NCI-H2107 treated with DMSO at 0.1 percent for 48 hours (cell line): ENCODE data around the gene LDB2.
A peak's percentile ranks its signal among the peaks of the same experiment; 100 is the strongest.
"Not testable (repeated sequence)": the region's sequence is repeated elsewhere in the genome, so short reads cannot be mapped to it uniquely, and the experiment has no call there.

Source experiments
- DNase-seq: peaks from one replicate; lab custom pipeline; 2025; ENCODE audit not compliant: unreplicated experiment; lab: John Stamatoyannopoulos, UW

LDB2 gene

DNA sequence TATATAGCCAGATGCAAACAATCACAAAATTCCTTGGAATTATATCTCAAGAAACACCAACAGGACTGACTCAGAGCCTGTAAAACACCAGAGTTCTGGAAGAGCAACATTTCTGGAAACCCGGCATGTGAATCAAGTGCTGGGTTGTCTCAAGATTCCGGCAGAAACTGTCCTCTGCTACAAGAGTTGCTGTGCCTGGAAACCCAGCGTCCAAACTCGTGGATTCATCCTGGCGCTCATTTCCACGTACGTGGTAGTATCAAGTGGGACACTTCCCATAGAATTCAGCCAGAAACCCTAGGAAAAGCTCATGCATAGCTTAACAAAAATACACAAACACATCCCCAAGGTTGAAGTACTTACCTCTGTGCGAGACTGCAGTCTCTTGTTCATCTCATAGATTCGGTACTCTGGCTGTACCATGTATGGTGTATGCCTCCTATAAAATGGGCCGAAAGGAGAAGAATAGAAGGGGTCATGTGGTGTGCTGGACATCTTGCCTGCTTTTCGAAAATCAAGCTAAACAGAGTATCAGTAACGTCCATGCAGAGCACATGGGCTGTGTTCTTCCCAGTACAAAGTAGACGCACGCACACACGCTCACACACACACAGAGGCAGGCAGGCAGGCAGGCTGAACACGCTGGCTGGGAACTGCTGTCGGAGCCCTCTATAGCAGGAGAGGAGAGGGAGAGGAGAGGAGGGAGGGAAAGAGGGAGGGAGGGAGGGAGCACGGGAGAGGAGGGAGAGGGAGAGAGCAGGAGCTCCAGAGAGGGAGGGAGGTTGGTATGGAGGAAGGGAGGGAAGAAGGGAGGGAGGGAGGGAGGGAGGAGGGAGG is at the start of gene LDB2:
Gene LDB2 (minus strand): TSS at position 655 of the 837 bp plus-strand sequence.
- no peak for DNase-seq

DNA sequence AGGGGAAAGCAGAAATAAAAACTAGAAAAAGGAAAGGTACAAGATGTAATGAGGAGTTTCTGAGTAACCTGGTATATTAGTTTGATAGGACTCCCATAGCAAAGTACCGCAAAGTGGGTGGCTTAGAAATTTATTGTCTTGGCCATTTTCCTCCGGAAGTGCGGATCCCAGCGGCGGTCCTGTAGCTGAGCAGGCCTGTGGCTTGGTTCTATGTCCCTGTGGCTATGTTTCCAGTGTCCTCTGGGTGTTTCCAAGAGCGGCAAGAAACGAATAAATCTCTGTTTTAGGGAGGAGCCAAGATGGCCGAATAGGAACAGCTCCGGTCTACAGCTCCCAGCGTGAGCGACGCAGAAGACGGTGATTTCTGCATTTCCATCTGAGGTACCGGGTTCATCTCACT is 44.0 kb upstream of the LDB2 start:
- no peak for DNase-seq

DNA sequence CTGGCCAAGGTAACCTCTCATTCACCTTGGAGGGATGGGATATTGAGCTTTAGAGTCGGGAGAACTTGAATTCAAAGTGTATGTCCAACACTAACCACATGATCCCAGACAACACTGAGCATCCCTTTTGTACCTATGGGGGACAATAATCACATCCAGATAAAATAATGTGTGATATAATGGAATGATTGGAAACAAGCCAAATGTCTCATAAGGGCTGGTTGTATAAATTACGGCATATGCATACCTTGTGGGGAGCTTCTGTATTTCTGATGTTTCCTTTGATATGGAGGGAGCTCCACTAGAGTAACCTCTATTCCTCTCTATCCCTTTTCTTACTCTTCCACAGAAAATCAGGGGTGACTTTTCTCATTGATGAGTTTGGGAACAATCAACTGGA is 40.7 kb upstream of the LDB2 start:
- no peak for DNase-seq

DNA sequence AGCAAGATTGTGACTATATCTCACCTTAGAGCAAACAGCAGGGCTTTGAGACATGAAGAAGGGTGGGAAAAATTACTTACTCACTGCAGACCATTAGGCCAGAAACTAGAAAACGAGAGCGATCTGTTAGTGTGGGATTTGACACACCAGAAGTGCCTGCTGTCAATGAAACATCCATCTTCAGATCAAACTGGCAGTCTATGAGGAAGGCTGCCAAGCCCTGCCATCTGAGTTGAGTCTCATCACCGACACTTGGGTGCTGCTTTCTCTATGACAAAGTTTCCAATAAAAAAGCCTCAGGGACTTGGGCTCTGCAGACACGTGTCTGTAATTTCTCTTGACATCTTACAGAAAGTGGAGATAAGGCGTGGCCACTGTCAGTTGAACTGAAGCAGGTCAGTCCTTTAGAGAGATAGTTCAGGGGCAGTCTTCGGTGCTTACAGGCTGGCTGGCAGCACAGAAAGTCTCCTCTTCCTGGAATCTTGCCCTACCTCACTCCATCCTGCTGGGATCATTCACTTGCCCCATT is 40.1 kb upstream of the LDB2 start:
- DNase-seq = no peak

DNA sequence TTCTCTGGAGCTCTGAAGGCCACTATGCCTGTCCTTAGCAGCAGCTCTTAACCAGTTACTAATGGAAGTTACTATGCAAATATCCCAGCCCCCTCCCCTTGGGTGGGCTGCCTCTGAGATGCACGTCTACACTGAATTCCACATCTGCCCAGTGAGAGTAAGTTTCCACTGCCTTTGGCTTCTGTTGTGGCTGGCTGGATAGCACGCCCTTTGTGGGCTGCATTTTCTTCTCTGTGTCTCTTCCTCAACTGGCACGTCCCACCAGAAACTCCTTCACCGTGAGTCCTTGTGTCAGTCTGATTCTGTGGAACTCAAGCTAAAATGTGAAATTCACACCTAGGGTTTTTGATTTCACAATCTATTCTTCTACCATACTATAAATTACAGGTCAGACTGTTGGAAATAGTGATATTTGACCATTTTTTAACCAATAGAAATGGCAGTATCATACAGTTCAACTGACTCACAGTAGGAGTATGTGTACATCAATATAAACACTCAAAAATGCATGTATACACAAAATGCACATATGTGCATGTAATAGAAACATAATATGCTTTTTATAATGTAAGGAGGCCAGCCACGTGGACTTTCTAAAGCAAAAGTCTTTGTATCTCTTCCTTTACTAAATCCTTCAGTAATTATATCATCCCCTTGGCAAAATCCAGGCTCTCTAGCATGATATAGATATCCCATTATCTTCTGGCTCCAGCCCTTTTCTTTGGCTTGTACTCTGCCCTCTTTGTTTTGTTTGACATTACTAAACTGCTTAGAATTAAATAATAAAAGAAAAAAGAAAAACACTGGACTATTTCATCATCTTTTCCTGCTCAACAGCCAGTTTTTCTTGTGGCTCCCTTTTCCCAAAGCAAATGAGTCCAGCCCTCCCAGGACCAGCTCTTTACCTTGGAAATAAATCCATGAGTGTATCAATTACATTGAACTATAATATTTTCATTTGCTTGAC is 33.2 kb upstream of the LDB2 start:
- no peak for DNase-seq

DNA sequence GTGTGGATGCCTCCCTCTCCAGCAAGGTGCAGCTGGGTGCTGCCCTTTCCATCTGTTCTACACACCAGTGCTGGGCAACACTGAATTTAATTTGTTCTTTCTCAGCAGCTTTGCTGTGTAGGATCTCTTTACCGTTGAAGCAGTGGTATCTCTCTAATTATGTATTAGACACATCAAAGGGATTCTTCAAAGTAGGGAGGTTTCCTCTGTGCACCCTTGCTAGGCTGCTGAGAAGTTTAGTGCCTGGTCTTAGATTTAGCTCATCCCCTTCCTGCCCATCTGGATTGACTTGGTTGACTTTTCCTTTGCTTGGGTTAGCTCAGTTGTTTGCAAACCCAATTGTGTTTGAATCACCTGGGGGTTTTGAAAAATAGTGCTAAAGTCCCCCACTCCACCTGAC is 27.8 kb upstream of the LDB2 start:
- no peak for DNase-seq

DNA sequence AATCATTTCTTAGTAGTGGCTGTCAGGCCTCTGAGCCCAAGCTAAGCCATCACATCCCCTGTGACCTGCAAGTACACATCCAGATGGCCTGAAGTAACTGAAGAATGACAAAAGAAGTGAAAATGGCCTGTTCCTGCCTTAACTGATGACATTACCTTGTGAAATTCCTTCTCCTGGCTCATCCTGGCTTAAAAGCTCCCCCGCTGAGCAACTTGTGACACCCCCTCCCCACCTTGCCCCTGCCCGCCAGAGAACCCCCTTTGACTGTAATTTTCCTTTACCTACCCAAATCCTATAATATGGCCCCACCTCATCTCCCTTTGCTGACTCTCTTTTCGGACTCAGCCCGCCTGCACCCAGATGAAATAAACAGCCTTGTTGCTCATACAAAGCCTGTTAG is 20.3 kb upstream of the LDB2 start:
- not testable (repeated sequence) for DNase-seq

DNA sequence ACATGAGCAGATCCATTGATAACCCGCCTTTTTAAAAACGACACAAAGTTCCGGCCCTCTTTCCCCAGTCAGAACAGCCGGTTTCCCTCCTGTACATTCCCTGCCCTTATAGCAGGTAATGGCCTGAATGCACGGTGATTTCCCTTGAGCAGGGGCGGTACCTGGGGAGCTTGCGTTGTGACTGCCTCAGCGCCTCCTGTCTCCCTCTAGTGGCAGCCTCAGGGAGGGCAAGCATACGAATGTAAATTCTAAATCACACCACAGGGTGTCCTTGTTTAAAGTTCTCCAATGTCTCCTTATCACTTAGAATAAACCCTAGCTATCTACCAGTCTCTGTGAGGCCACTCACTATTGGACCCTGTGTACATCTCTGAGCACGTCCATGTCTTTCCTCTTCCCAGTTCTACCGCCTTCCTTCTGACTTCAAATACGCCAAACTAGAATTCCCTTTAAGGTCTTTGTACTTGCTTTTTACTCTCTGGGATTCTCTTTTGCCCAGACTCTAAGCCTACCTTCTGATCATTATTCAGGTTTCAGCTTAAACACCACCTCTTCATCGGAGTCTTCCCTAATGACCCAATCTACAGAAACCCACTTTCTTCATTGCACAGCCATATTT is 18.4 kb upstream of the LDB2 start:
- peak; percentile 34 for DNase-seq

DNA sequence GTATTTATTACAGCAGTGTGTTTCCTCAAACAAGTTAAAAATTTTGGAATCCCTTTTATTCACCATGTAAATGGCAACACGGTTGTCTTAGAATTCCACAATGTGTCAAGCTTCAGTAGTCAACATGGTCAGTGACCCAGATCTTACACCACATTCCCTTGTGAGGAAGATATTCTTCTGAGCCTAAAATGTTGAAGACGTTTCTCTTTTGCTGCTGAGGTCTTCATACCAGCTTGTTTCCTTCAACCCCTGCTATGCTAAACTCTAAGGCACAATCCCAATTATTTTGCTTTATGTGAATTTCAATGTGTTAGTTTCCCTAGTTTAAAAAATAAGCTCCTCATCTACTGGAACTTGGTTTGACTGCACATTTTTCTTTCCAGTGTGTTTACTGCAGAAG is 17.6 kb upstream of the LDB2 start:
- no peak for DNase-seq

DNA sequence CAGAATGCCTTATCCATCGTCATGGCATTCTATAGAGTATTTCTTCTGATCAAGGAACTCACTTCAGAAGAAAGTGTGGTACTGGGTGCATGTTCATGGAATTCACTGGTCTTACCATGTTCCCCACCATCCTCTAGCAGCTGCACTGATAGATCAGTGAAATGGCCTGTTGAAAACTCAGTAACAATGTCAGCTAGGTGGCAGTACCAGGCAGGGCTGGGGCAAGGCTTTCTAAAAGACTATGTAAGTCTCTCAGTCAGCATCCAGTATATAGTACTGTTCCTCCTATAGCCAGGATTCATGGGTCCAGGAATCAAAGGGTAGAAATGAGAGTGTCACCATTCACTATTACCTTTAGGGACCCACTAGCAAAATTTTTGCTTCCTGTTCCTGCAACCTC is 15.8 kb upstream of the LDB2 start:
- no peak for DNase-seq

DNA sequence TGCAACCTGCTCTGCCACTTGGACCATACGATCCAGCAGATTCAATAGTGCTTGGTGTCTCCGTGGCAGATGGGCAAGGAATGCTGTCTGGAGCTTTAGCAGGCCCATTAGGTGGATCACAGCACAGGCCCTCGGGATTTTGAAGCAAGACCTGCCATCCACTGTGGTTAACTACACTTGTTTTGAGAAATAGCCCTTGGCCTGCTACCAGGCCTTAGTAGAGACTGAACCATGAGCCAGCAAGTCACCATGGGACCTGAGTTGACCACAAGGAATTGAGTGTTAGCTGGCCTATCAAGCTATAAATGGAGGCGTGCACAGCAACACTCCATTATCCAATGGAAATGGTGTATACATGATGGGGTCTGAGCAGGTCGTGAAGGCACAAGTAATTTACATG is 14.5 kb upstream of the LDB2 start:
- no peak for DNase-seq

DNA sequence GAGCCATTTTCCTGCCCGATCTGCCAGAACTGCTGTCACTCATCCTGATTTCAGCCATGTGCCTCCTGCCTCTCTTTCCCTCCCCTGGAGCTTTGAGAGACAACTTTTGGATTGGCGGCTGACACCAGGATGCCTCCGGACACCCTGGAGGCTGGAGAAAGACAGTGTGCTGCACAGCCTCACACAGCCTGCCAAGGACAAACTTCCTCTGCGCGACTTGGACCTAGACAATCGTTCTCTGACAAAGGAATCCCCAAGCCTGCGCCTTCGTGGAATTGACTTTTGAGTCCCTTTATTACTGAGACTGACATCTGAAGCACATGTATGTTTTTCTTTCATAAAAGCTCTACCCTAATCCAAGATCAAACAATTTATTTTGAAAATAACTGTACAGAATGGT is 10.8 kb upstream of the LDB2 start:
- DNase-seq = no peak

DNA sequence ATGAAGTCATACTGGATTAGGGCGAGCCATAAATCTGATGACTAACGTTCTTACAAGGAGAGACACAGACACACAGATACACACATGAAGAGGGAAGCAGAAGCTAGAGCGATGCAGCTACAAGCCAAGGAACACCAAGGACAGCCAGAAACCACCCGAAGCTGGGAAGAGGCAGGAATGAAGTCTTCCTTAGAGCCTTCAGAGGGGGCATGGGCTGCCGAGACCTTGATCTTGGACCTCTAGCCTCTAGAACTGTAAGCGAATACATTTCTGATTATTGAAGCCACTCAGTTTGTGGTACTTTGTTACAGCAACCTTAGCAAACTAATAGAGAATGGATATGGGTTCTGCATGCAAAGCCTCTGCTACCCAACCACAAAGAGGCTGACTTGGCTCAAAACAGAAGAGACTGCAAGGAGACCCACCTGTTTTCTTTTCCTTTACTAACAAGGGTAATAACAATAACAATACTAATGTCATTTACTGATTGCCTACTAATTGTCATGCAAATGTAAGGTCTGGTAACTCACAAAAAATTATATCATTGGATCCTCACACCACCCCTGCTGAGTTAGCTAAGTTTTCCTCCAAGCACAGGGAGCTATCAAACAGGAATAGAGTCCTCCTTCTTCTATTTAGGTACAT is 10.1 kb upstream of the LDB2 start:
- no peak for DNase-seq

DNA sequence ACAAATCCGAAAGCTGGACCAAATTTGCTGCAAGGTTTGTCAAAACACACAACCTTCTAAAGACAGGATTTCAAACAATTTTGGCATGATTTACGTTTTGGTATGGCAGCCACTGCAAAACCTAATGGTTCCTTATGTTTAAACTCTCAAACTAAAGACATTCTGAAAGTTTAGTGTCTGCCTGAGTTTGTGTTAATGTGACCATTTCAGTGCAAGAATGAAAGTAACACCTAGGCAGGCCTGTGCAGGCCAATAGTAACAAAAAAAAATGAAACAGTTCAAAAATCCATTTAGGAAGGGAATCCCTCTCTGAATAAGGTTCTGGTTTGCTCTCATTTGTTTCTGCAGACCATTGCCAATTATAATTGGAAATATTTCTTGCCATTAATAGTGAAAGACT is 1.9 kb upstream of the LDB2 start:
- DNase-seq = no peak

DNA sequence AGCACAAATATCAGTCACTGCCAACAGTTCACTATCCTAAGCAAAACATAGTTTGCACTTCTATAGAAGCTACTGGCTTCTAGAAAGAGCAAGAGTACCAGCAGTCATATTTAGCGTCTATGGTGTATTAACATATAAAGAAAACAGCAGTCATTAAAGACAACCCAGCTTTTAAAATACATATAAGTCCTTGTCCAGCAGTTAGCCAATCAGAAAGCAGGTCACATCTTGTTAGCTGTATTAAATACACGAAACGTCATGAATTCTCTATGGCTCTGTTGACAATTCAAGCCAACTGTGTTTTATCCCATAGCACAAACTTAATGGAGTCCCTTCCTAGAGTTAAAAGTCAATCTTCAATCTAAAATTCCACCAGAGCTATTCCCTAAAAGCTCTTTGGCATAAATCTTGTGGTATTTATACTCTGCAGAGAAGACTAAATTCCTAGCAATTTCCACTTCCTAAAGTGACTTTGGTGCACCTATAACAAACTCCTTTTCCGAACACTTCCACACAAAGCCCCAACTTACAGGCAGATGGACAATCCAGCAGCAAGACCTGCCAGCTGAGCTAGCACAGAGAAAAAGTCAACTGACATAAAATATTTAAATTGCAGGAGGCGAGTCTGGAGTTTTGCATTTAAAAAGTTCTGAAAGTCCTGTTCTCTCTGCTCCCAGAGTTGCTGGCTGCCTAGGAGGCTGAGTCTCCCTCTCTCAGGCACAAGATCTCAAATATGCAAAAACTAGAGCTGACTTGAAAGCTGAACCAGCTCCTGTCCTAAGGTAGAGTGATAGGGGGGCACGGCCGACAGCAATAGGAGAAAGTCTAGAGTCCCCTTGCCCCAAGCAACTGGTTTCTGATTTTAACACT is 1.3 kb downstream of the LDB2 start:
- DNase-seq = no peak

DNA sequence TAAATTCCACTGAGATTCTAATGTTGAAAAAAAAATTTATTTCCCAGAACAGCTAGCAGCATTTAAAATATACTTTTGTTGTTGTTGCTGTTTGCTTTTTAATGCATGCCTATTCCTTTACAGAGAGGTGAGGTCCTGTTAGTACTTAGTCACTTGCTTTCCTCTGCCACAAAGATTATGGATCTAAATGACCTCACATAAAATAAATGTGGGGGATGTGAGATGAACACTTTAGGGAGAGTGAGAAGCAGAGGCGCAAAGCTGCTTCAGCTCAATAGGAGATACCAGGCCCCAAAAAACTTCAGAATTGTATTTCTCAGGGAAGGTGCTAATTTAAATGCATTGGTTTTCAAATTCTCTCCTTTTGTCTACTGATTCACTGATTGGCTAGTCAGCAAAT is 4.0 kb downstream of the LDB2 start:
- DNase-seq = no peak

DNA sequence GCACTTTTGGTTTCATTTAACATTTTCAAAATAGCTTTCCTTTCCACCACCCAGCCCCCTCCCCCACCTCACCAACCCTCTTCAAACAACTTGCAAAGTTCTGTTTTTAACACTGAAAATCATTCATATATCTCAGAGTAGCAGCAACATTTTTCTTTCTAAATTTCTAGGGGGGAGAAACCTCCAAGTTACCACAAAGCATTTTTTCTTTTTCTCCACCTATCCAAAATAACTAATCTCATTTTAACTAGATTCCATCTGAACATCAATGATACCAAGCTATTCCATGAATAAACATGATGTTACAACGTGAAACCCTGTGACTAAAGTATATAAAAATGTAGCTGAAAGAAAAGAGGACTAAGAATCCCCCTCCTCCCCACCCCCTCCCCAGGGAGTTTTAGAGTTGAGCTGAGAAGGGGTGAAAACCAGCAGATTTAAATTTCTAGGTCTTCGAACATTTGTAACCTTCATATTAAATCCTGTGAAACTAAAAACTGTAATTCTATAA is 5.2 kb downstream of the LDB2 start:
- DNase-seq = no peak

DNA sequence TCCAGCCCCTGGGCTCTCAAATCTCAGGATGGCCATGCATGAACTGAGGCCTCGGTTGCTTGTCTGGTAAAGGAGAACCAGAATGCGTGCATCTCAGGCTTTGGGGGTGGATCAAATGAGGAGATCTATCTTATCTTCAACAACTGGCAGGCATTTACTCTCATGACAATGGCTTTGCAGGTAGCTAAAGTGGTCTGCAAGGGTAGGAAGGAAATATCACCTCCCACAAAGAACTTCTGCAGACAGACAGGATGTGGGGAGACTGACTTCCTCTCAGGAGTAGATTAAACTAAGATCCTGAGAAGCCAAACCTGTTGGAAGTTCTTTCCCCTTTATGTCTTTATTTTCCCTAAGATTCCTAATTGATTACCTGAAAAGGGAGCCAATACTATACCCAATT is 7.8 kb downstream of the LDB2 start:
- no peak for DNase-seq

DNA sequence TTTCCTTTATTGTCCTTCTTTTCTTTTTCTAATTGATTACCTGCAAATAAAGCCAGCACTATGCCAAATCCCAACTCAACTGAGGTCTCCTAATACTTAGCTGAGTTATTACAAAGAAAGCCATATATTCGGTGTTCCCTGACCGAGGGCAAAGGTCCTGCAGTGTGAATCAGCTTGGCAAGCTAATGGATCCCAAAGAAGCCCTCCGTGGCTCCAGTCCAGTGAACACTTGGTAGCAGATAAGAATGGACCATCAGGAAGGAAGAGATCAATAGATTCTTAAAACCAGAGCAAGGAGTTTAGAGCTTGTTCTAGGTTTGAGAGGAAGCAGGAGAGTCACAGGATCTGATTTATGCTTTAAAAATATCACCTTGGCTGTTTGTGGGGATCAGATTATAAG is 8.5 kb downstream of the LDB2 start:
- no peak for DNase-seq

DNA sequence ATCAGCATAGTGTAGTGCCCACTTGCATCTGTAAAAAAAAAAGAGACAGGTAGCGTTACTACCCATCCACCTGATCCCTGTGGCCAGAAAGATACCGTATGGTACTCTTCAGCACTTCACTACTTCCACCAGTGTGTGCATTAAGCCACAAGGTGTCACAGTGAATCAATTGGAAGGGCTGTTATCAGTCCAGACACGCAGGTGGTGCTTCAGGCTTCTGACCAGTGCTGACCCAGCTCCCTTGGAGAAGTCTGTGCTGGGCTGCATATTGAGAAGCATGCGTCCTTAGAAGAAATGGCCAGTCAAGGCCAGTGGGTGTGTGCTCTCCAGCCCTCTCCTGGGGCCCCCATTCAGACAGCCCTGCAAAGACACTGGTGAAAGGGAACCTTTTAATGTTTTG is 10.6 kb downstream of the LDB2 start:
- no peak for DNase-seq
